Measurements from ENCODE around the gene FARS2. TPM values are rescaled to one million over a fixed set of nuclear protein-coding genes. Genes with fewer than 3 reads are reported as not detected.
"Not testable (repeated sequence)": the region's sequence is repeated elsewhere in the genome, so short reads cannot be mapped to it uniquely, and the experiment has no call there.

FARS2 gene
- total RNA-seq, 1 donor from 2014 or later, result 11.8 TPM

DNA sequence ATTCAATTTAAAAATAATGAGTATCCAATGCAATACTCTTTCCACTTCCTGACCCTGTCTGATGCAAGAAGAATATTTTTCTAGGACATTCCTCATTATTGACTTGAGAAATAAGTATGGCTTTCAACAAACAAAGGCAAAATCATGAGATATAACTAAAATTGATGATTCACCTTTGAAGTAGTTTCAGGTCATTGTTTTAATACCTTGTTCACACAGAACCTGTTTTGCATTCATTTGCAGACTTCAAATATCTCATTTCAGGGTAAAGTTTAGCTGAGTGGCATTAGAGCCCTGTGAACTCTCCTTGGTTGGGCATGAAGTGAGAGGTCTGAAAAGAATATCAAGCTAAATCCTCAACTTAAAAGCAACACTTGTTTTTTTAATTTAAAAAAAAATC lies 436.2 kb downstream of the FARS2 start:
- H3K9me3 Mint-ChIP-seq (ENCODE audit: low read depth), result peaks cover 10% of the 10 kb centered on the region
- peaks cover 18% of the 10 kb centered on the region for H3K4me1 Mint-ChIP-seq (ENCODE audit: low read depth)
- peaks cover 1% of the 10 kb centered on the region for H3K36me3 Mint-ChIP-seq (ENCODE audit: low read depth)
- H3K4me3 Mint-ChIP-seq (ENCODE audit: unreplicated experiment), result no peak overlapping the region
- TF ChIP-seq, protein P1, sequence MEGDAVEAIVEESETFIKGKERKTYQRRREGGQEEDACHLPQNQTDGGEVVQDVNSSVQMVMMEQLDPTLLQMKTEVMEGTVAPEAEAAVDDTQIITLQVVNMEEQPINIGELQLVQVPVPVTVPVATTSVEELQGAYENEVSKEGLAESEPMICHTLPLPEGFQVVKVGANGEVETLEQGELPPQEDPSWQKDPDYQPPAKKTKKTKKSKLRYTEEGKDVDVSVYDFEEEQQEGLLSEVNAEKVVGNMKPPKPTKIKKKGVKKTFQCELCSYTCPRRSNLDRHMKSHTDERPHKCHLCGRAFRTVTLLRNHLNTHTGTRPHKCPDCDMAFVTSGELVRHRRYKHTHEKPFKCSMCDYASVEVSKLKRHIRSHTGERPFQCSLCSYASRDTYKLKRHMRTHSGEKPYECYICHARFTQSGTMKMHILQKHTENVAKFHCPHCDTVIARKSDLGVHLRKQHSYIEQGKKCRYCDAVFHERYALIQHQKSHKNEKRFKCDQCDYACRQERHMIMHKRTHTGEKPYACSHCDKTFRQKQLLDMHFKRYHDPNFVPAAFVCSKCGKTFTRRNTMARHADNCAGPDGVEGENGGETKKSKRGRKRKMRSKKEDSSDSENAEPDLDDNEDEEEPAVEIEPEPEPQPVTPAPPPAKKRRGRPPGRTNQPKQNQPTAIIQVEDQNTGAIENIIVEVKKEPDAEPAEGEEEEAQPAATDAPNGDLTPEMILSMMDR (IDR thresholded peaks at IDR 0.05), result no peak
- H3K27ac Mint-ChIP-seq (ENCODE audit: unreplicated experiment), result no peak overlapping the region
- no peak for DNase-seq (ENCODE audit: low spot score)
- H3K27me3 Mint-ChIP-seq (ENCODE audit: low read depth), result no peaks in the 10 kb centered on the region

DNA sequence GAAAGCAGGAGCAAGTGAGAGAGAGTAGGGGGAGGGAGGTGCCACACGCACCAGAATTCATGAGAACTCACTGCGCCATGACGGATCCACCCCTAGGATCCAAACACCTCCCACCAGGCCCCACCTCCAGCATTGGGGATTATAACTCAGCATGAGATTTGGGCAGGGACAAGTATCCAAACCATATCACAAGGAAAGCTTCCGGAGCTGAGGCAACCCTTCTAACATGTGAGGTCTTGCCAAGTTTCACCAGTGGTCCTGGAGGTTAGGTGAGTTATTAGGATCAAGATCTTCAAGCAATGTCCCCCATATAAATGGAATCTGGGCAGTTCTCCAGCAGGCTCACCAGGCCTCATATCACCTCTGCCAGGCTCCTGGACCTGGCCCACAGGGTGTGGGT lies 437.0 kb downstream of the FARS2 start:
- TF ChIP-seq, protein P1 (IDR thresholded peaks at IDR 0.05), result no peak
- no peak overlapping the region for H3K27ac Mint-ChIP-seq (ENCODE audit: unreplicated experiment)
- H3K4me3 Mint-ChIP-seq (ENCODE audit: unreplicated experiment), result no peak overlapping the region
- peaks cover 1% of the 10 kb centered on the region for H3K36me3 Mint-ChIP-seq (ENCODE audit: low read depth)
- H3K9me3 Mint-ChIP-seq (ENCODE audit: low read depth), result peaks cover 6% of the 10 kb centered on the region
- DNase-seq (ENCODE audit: low spot score), result no peak
- H3K4me1 Mint-ChIP-seq (ENCODE audit: low read depth), result peaks cover 18% of the 10 kb centered on the region
- no peaks in the 10 kb centered on the region for H3K27me3 Mint-ChIP-seq (ENCODE audit: low read depth)

DNA sequence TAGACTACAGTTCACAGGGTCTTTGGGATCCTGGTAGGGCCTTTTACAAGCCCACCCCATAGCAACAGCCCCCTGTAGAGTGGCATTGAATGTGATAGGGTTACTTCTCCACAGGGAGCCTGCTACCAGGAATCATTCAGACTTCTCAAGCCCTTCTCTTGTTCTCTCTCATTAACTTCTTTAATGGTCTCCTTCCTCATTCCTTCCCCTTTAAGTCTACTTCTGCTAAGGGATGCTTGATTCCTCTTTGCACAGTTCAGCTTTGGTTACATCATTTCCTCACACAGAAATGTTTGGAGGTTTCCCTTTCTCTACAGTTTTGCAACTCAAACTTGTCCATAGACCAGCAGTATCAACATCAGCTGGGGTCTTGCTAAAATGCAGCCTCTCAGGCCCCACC lies 437.8 kb downstream of the FARS2 start:
- DNase-seq (ENCODE audit: low spot score); H3K36me3 Mint-ChIP-seq (ENCODE audit: low read depth); H3K4me3 Mint-ChIP-seq (ENCODE audit: unreplicated experiment); H3K27ac Mint-ChIP-seq (ENCODE audit: unreplicated experiment); H3K9me3 Mint-ChIP-seq (ENCODE audit: low read depth); H3K27me3 Mint-ChIP-seq (ENCODE audit: low read depth): not testable (repeated sequence)
- H3K4me1 Mint-ChIP-seq (ENCODE audit: low read depth), result peaks cover 18% of the 10 kb centered on the region

DNA sequence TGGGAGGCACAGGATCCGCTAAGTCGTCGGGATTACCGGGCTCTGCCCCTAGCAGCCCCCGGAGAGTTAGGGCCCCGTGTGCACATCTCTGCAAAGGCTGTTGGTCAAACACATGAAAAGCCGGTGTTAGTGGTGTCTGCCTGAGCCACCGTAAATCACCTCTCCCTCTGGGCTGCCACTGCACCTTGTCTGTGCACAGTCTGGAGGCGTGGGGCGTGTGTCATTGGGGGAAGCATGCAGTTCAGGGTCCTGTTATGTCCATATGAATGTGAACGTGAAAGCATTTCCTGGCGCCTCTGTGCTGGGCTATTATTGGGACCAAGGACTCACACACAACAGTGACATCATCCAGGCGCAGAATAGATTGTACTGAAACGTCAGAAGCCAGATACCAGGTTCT lies 439.9 kb downstream of the FARS2 start:
- TF ChIP-seq, protein P1 (IDR thresholded peaks at IDR 0.05), result no peak
- no peaks in the 10 kb centered on the region for H3K27me3 Mint-ChIP-seq (ENCODE audit: low read depth)
- no peak for DNase-seq (ENCODE audit: low spot score)
- peaks cover 3% of the 10 kb centered on the region for H3K36me3 Mint-ChIP-seq (ENCODE audit: low read depth)
- peaks cover 8% of the 10 kb centered on the region for H3K4me1 Mint-ChIP-seq (ENCODE audit: low read depth)
- H3K27ac Mint-ChIP-seq (ENCODE audit: unreplicated experiment), result no peak overlapping the region
- H3K9me3 Mint-ChIP-seq (ENCODE audit: low read depth), result peaks cover 6% of the 10 kb centered on the region
- no peak overlapping the region for H3K4me3 Mint-ChIP-seq (ENCODE audit: unreplicated experiment)

DNA sequence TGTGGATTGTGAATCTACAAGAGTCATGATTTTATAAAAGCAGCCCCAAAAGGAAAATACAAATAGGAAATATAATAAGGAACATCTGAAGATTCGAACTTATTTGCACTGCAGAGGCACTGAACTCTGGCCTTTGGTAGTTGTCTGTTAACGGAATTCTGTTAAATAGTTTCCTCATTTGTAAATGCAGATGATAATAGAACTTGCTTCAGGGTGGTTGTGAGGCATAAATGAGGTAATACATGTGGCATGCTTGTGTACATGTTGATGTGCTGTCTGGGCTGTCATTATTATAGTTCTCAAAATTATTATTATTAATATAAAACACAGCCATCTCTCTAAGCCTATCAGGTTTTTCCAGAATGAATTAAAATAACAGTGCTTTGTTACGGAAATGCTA lies 443.4 kb downstream of the FARS2 start:
- Mint-ChIP-seq H3K27ac (ENCODE audit: unreplicated experiment) (no peak overlapping the region), H3K4me1 (ENCODE audit: low read depth) (no peaks in the 10 kb centered on the region), H3K27me3 (ENCODE audit: low read depth) (no peaks in the 10 kb centered on the region), H3K36me3 (ENCODE audit: low read depth) (peaks cover 2% of the 10 kb centered on the region), H3K4me3 (ENCODE audit: unreplicated experiment) (no peak overlapping the region), H3K9me3 (ENCODE audit: low read depth) (no peaks in the 10 kb centered on the region)
- TF ChIP-seq, protein P1 (IDR thresholded peaks at IDR 0.05), result no peak
- no peak for DNase-seq (ENCODE audit: low spot score)

DNA sequence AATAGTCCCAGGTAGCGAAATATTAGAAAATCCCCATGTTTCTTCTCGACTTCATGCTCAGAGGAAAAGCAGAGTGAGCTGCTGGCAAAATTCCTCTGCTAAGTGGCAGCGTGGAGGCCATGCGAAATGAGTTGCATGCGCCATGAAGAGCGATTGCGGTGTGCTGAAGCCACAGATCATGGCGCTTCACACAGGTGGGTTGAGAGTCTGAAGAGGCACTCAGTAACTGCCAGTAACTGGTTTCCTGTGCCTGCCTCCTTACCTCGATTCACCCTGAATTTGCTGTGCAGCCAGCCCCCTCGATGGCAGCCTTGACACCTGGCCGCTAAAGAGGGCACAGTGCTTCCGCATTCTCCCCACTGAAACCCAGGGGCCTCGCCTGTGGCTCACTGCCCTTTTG lies 443.9 kb downstream of the FARS2 start:
- no peaks in the 10 kb centered on the region for H3K9me3 Mint-ChIP-seq (ENCODE audit: low read depth)
- H3K27me3 Mint-ChIP-seq (ENCODE audit: low read depth), result no peaks in the 10 kb centered on the region
- no peaks in the 10 kb centered on the region for H3K4me1 Mint-ChIP-seq (ENCODE audit: low read depth)
- no peak for DNase-seq (ENCODE audit: low spot score)
- H3K4me3 Mint-ChIP-seq (ENCODE audit: unreplicated experiment), result no peak overlapping the region
- TF ChIP-seq, protein P1 (IDR thresholded peaks at IDR 0.05), result no peak
- no peak overlapping the region for H3K27ac Mint-ChIP-seq (ENCODE audit: unreplicated experiment)
- H3K36me3 Mint-ChIP-seq (ENCODE audit: low read depth), result peaks cover 2% of the 10 kb centered on the region

Data from chondrocyte (in vitro differentiated cells).